ENCODE results near the gene VPS52. TPM values are rescaled to one million over a fixed set of nuclear protein-coding genes. Genes with fewer than 3 reads are reported as not detected.

VPS52 gene, protein sequence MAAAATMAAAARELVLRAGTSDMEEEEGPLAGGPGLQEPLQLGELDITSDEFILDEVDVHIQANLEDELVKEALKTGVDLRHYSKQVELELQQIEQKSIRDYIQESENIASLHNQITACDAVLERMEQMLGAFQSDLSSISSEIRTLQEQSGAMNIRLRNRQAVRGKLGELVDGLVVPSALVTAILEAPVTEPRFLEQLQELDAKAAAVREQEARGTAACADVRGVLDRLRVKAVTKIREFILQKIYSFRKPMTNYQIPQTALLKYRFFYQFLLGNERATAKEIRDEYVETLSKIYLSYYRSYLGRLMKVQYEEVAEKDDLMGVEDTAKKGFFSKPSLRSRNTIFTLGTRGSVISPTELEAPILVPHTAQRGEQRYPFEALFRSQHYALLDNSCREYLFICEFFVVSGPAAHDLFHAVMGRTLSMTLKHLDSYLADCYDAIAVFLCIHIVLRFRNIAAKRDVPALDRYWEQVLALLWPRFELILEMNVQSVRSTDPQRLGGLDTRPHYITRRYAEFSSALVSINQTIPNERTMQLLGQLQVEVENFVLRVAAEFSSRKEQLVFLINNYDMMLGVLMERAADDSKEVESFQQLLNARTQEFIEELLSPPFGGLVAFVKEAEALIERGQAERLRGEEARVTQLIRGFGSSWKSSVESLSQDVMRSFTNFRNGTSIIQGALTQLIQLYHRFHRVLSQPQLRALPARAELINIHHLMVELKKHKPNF
- total RNA-seq: 10 to 100 TPM; 34.1 to 45.5 (median 39.8) TPM

DNA sequence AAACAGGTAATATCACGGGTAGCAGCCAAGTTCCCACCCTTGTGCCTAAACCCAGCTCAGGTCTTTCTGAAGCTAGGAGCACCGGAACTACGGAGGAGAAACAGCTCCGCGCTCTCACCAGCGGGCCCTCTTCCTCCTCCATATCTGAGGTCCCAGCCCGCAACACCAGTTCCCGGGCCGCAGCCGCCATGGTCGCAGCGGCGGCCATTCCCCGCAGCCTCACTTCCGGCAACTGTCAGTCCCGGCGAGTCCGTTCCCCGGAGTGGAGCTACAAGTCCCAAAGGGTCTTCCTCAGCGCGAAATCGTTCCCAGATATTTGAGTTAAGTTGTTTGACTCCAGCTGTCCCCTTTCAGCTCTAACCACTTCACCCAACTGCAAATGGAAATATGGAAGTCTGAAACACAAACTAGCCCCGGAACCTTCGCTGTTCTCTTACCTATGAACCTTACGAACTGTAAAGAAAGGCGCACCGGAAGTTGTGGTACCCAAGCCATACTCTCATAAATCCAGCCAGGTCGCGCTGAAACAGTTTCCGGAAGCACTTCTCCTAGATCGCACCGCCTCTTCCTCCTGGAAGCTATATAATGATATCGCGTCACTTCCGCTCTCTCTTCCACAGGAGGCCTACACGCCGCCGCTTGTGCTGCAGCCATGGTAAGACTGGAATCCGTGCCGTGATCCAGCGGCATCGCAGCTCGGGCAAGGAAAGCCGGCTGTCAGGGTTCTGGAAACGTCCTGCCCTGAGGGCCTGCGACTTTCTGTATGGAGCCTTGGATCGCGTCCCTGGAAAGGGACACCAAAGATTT lies at the start of gene VPS52, which contains the start of gene RPS18:
Gene VPS52, minus strand, starts transcription at position 409 of the 807 bp plus-strand sequence. Its CDS starts 201 bp downstream, at position 208.
Gene RPS18, plus strand, starts transcription at position 608 of the 807 bp plus-strand sequence. Its CDS starts 45 bp downstream, at position 653.
- Histone ChIP-seq H3K27ac (peak within 1 kb of the TSS; percentile 92 to 98 (median 96)), H3K27me3 (no peaks in the 10 kb centered on the region), H3K4me1 (peaks cover 19 to 66% (median 51%) of the 10 kb centered on the region in 3 donors), H3K36me3 (peaks cover 11 to 66% (median 39%) of the 10 kb centered on the region in 3 donors), H3K9me3 (no peaks in the 10 kb centered on the region), H3K4me3 (peak within 1 kb of the TSS; percentile 75 to 91 (median 80))
- intact Hi-C loops (cut with DNase I): no loop called here
- WGBS, 2 donors: 1 to 5% methylated on average over 19 to 27 of the region's 48 CpGs
- DNase-seq: peak; percentile 90
- TF ChIP-seq, protein P1, sequence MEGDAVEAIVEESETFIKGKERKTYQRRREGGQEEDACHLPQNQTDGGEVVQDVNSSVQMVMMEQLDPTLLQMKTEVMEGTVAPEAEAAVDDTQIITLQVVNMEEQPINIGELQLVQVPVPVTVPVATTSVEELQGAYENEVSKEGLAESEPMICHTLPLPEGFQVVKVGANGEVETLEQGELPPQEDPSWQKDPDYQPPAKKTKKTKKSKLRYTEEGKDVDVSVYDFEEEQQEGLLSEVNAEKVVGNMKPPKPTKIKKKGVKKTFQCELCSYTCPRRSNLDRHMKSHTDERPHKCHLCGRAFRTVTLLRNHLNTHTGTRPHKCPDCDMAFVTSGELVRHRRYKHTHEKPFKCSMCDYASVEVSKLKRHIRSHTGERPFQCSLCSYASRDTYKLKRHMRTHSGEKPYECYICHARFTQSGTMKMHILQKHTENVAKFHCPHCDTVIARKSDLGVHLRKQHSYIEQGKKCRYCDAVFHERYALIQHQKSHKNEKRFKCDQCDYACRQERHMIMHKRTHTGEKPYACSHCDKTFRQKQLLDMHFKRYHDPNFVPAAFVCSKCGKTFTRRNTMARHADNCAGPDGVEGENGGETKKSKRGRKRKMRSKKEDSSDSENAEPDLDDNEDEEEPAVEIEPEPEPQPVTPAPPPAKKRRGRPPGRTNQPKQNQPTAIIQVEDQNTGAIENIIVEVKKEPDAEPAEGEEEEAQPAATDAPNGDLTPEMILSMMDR (IDR thresholded peaks at IDR 0.05): peak in 2 of 6 experiments; percentile 7
- TF ChIP-seq POLR2A (IDR thresholded peaks at IDR 0.05): peak in 3 of 4 donors; percentile 95 to 97 (median 96)

DNA sequence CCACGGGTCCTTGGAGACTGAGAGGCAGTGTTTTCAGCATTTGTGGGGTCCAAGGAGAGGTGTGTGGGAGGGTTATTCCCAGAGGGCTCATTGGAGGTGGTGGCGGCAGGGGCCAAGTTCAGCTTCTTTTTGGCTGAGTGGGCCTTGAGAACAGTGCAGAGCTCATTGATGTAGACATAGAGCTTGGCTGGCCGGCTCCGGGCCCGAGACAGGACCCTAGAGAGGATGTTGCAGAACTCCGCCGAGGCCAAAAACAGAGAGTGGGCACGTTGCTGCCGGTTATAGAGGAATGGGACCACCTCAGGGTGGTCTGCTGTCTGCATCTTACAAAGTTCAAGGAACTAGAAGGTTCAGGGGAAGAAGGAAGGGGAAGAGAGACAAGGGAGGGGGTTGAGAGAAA lies 49.6 kb upstream of the VPS52 start:
- no peaks in the 10 kb centered on the region for H3K9me3 ChIP-seq

DNA sequence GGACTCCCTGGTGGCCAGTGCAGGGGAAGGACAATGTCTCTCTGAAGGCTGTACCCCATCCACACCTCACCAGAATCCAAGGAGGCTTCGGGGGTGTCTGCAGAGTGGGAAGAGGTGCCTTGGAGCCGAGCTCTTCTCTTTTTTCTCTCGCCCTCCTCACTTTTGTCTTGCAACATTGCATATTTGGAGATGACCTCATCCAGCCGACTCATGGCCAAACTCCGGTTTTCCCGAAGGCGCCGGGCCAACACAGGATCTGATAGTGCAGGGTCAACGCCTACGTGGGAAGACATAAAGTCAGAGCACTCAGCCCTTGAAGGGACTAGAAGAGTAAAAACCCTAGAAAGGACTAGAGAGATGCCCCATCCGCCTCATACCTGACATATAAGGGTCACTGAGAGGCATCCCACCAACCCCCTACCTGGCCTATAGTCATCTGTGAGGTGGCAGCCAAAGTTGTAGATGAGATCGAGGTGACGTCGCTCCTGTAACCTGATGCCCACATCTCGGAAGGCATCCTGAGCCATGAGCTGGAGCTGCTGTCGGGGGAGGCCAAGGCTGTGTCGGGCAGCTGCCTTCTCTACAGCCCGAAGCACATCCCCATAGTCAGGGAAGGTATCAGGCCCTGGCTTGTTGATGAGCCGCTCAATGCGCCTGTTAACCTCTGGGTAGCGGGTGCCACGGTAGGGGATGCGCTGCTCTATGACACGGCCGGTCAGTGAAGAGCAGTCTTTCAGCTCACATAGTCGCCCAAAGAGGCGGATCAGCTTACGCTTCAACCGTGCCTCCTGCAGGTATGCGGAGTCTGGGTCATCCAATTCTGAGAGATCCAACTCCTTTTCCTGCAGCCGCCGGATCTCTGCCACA lies 48.9 kb upstream of the VPS52 start:
- TF ChIP-seq, protein P1 (IDR thresholded peaks at IDR 0.05): no peak
- TF ChIP-seq POLR2A (IDR thresholded peaks at IDR 0.05): no peak
- 46 to 58% methylated on average over 11 to 25 of the region's 32 CpGs for WGBS, 2 donors
- intact Hi-C loops (cut with DNase I): no loop called here
- H3K4me1 ChIP-seq: peaks cover 47 to 75% (median 56%) of the 10 kb centered on the region in 3 donors
- peak overlapping the region in 3 of 4 donors; percentile 57 to 97 (median 77) for H3K27ac ChIP-seq
- H3K27me3 ChIP-seq: no peaks in the 10 kb centered on the region
- DNase-seq: no peak
- H3K4me3 ChIP-seq: peak overlapping the region in 1 of 4 donors; percentile 4
- no peaks in the 10 kb centered on the region for H3K9me3 ChIP-seq
- H3K36me3 ChIP-seq: peaks cover 19 to 43% (median 22%) of the 10 kb centered on the region in 3 donors

More for the DNA sequence above, 49.6 kb upstream of the VPS52 start:
- peaks cover 43 to 68% (median 53%) of the 10 kb centered on the region in 3 donors for H3K4me1 ChIP-seq
- DNase-seq: no peak
- H3K4me3 ChIP-seq: peak overlapping the region in 2 of 4 donors; percentile 86 to 91
- H3K27me3 ChIP-seq: no peaks in the 10 kb centered on the region
- H3K27ac ChIP-seq: peak overlapping the region; percentile 93 to 97 (median 96)
- H3K36me3 ChIP-seq: peaks cover 19 to 36% (median 22%) of the 10 kb centered on the region in 3 donors
- intact Hi-C loops (cut with DNase I): no loop called here
- 75 to 80% methylated on average over 4 of the region's 9 CpGs for WGBS, 2 donors
- TF ChIP-seq, protein P1 (IDR thresholded peaks at IDR 0.05): no peak
- no peak for TF ChIP-seq POLR2A (IDR thresholded peaks at IDR 0.05)

DNA sequence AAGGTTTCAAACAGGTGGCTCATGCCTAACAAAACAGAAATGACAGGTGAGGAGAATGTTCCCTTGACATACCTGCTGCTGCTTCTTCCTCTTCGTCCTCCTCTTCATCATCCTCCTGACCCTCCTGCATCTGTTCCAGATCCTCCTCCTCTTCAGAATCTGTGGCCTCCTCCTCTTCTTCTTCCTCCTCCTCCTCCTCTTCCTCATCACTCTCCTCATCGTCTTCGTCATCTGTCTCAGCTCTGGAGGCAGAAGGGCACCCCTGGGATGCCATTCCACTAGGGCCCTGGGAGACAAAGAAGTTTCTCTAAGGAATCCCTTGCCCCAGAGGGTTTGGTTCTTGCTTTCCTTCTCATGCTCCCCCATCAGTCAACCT lies 48.3 kb upstream of the VPS52 start:
- H3K27ac ChIP-seq: peak overlapping the region in 3 of 4 donors; percentile 57 to 97 (median 77)
- peaks cover 19 to 43% (median 22%) of the 10 kb centered on the region in 3 donors for H3K36me3 ChIP-seq
- 77 to 87% methylated on average over 3 of the region's 3 CpGs for WGBS, 2 donors
- H3K27me3 ChIP-seq: no peaks in the 10 kb centered on the region
- H3K4me3 ChIP-seq: no peak overlapping the region
- no peaks in the 10 kb centered on the region for H3K9me3 ChIP-seq
- intact Hi-C loops (cut with DNase I): no loop called here
- no peak for DNase-seq
- TF ChIP-seq, protein P1 (IDR thresholded peaks at IDR 0.05): no peak
- no peak for TF ChIP-seq POLR2A (IDR thresholded peaks at IDR 0.05)
- H3K4me1 ChIP-seq: peaks cover 53 to 81% (median 62%) of the 10 kb centered on the region in 3 donors
